Measurements from ENCODE around the gene RBCK1. TPM values are rescaled to one million over a fixed set of nuclear protein-coding genes. Genes with fewer than 3 reads are reported as not detected.

RBCK1 gene
- total RNA-seq, 1 donor from 2014 or later = 100 TPM

- Mint-ChIP-seq H3K4me1 (peaks cover 23% of the 10 kb centered on the region), H3K9me3 (peaks cover 3% of the 10 kb centered on the region), H3K36me3 (ENCODE audit: low read depth) (peaks cover 1% of the 10 kb centered on the region), H3K27me3 (no peaks in the 10 kb centered on the region), H3K4me3 (no peak overlapping the region), H3K27ac (no peak overlapping the region)
- TF ChIP-seq CTCF (IDR thresholded peaks at IDR 0.05) = no peak
- intact Hi-C loops (cut with micrococcal nuclease) = no loop called here
- ChIA-PET POLR2A (no interaction called here), CTCF (no interaction called here)
- ATAC-seq (ENCODE audit: low read depth) = no peak
- no peak for DNase-seq
Measured at GRCh38 chr20:403582-403957, 4.5 kb upstream of the RBCK1 start.

GRCh38 chr20:404088-404487, 4.0 kb upstream of the RBCK1 start:
- ATAC-seq (ENCODE audit: low read depth) (no peak), DNase-seq (no peak)
- no peak overlapping the region for H3K27ac Mint-ChIP-seq
- no peak for TF ChIP-seq CTCF (IDR thresholded peaks at IDR 0.05)
- no peak overlapping the region for H3K4me3 Mint-ChIP-seq
- no peaks in the 10 kb centered on the region for H3K27me3 Mint-ChIP-seq
- ChIA-PET POLR2A (no interaction called here), CTCF (no interaction called here)
- peaks cover 3% of the 10 kb centered on the region for H3K9me3 Mint-ChIP-seq
- intact Hi-C loops (cut with micrococcal nuclease) = no loop called here
- peaks cover 27% of the 10 kb centered on the region for H3K4me1 Mint-ChIP-seq
- peaks cover 2% of the 10 kb centered on the region for H3K36me3 Mint-ChIP-seq (ENCODE audit: low read depth)

GRCh38 chr20:406200-407132, 1.6 kb upstream of the RBCK1 start:
- ChIA-PET CTCF (interaction anchor here (0.9 to 1.3 kb wide), 4 partner anchors 44 to 75 kb away, joined by 3 to 7 read pairs (median 4); no protein-coding TSS in a partner anchor), POLR2A (interaction anchor here (0.6 to 2.4 kb wide), 10 partner anchors 24 to 137 kb away, joined by 3 to 10 read pairs (median 6); partner anchors contain the start of genes CSNK2A1, TBC1D20, TRIB3 and ZCCHC3)
- intact Hi-C loops (cut with micrococcal nuclease) = loop anchor here (1.0 to 5.0 kb wide), 5 partner anchors 25 to 109 kb away; partner anchors contain the start of genes TBC1D20 and ZCCHC3
- peaks cover 45% of the 10 kb centered on the region for H3K4me1 Mint-ChIP-seq
- peaks cover 3% of the 10 kb centered on the region for H3K9me3 Mint-ChIP-seq
- ATAC-seq (ENCODE audit: low read depth) (no peak), DNase-seq (no peak)
- no peak for TF ChIP-seq CTCF (IDR thresholded peaks at IDR 0.05)
- H3K27me3 Mint-ChIP-seq = no peaks in the 10 kb centered on the region
- H3K4me3 Mint-ChIP-seq = peak overlapping the region; percentile 88
- H3K27ac Mint-ChIP-seq = peak overlapping the region; percentile 91
- H3K36me3 Mint-ChIP-seq (ENCODE audit: low read depth) = peaks cover 20% of the 10 kb centered on the region

- intact Hi-C loops (cut with micrococcal nuclease) = loop anchor here (1.0 to 5.0 kb wide), 5 partner anchors 26 to 110 kb away; partner anchors contain the start of genes TBC1D20 and ZCCHC3
- H3K4me1 Mint-ChIP-seq = peaks cover 44% of the 10 kb centered on the region
- peak; percentile 70 for ATAC-seq (ENCODE audit: low read depth)
Measured at GRCh38 chr20:407133-407952, 756 bp upstream of the RBCK1 start.

More at GRCh38 chr20:407133-407952, 756 bp upstream of the RBCK1 start:
- Mint-ChIP-seq H3K27me3 (no peaks in the 10 kb centered on the region), H3K9me3 (peaks cover 3% of the 10 kb centered on the region), H3K36me3 (ENCODE audit: low read depth) (peaks cover 28% of the 10 kb centered on the region), H3K4me3 (peak overlapping the region; percentile 88), H3K27ac (peak overlapping the region; percentile 91)
- POLR2A ChIA-PET = interaction anchor here (0.6 to 2.4 kb wide), 15 partner anchors 23 to 426 kb away, joined by 3 to 10 read pairs (median 5); partner anchors contain the start of genes CSNK2A1, FAM110A, NRSN2 and TBC1D20
- no peak for TF ChIP-seq CTCF (IDR thresholded peaks at IDR 0.05)
- CTCF ChIA-PET = interaction anchor here (0.9 to 1.3 kb wide), 4 partner anchors 45 to 74 kb away, joined by 3 to 7 read pairs (median 4); no protein-coding TSS in a partner anchor
- DNase-seq = no peak

Data from activated B cell treated with CpG ODN at 0.5 μM for 24 hours (primary cell).